HL-60 (cell line): ENCODE data around the gene SORCS2.

Source experiments
- DNase-seq, 2 experiments: peaks; one replicate each; pipeline ENCODE4 v3.0.0-alpha.2; 2010 to 2020; ENCODE audit warnings: low read depth in 1 of 2, low spot score in 1 of 2
- H3K27ac ChIP-seq: fragments of 250-450 bp; sonication (Bioruptor Pico); replicated peaks from 2 replicates; pipeline ENCODE4 v1.5.1; 2020; ENCODE audit warnings: mild to moderate bottlenecking, moderate library complexity
- H3K27me3 ChIP-seq: fragments of 250-450 bp; sonication (Bioruptor Pico); 2 replicates; pipeline ENCODE4 v1.5.1; 2021; ENCODE audit warnings: mild to moderate bottlenecking, moderate library complexity; ENCODE audit not compliant: insufficient read depth, poor library complexity, severe bottlenecking
- H3K4me3 ChIP-seq: replicated peaks from 2 replicates; pipeline ENCODE4 v1.5.1; 2011; ENCODE audit warnings: mild to moderate bottlenecking, control low read depth, low read length; ENCODE audit not compliant: insufficient read depth
- GABPA ChIP-seq: IDR thresholded peaks from 2 replicates; pipeline ENCODE4 v1.6.1; 2012; ENCODE audit warnings: low read depth
- POLR2AphosphoS5 ChIP-seq: IDR thresholded peaks from 2 replicates; pipeline ENCODE4 v1.6.1; 2012; ENCODE audit warnings: low read depth
- SPI1 ChIP-seq: IDR thresholded peaks from 2 replicates; pipeline ENCODE4 v1.6.1; 2012; ENCODE audit warnings: low read depth, mild to moderate bottlenecking, borderline replicate concordance
- TF ChIP-seq, protein P1 (sequence below): IDR thresholded peaks from one replicate; pipeline ENCODE4 v1.5.1; 2011; ENCODE audit warnings: low read length, control low read depth, inconsistent platforms; ENCODE audit not compliant: insufficient read depth
- TF ChIP-seq, protein P2 (sequence below): IDR thresholded peaks from 2 replicates; pipeline ENCODE4 v1.6.1; 2012; ENCODE audit warnings: low read depth; ENCODE audit not compliant: insufficient replicate concordance

The SORCS2 gene

DNA sequence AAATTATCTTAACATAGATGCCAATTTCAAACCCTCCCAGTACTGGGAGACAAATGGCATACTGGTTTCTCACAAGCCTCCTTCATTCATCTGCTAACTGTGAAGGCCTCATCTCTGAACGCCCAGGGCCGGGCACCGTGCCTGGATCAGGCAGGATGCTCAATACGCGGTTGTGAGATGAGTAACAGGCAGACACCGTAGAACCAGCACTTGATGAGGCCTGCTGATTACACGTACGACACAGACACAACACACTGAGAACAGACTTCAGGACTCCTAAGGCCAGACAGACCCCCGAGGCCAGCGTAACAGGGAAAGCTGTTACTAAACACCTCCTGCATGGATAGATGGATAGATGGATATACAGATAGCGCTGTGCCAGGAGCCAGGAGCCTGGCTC, 592.7 kb downstream of the SORCS2 start:
- Histone ChIP-seq H3K4me3 (no peak overlapping the region), H3K27me3 (peaks cover 3% of the 10 kb centered on the region), H3K27ac (no peak overlapping the region)
- TF ChIP-seq, protein P1, sequence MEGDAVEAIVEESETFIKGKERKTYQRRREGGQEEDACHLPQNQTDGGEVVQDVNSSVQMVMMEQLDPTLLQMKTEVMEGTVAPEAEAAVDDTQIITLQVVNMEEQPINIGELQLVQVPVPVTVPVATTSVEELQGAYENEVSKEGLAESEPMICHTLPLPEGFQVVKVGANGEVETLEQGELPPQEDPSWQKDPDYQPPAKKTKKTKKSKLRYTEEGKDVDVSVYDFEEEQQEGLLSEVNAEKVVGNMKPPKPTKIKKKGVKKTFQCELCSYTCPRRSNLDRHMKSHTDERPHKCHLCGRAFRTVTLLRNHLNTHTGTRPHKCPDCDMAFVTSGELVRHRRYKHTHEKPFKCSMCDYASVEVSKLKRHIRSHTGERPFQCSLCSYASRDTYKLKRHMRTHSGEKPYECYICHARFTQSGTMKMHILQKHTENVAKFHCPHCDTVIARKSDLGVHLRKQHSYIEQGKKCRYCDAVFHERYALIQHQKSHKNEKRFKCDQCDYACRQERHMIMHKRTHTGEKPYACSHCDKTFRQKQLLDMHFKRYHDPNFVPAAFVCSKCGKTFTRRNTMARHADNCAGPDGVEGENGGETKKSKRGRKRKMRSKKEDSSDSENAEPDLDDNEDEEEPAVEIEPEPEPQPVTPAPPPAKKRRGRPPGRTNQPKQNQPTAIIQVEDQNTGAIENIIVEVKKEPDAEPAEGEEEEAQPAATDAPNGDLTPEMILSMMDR, result no peak
- TF ChIP-seq SPI1 (no peak), GABPA (no peak), POLR2AphosphoS5 (no peak)
- TF ChIP-seq, protein P2, sequence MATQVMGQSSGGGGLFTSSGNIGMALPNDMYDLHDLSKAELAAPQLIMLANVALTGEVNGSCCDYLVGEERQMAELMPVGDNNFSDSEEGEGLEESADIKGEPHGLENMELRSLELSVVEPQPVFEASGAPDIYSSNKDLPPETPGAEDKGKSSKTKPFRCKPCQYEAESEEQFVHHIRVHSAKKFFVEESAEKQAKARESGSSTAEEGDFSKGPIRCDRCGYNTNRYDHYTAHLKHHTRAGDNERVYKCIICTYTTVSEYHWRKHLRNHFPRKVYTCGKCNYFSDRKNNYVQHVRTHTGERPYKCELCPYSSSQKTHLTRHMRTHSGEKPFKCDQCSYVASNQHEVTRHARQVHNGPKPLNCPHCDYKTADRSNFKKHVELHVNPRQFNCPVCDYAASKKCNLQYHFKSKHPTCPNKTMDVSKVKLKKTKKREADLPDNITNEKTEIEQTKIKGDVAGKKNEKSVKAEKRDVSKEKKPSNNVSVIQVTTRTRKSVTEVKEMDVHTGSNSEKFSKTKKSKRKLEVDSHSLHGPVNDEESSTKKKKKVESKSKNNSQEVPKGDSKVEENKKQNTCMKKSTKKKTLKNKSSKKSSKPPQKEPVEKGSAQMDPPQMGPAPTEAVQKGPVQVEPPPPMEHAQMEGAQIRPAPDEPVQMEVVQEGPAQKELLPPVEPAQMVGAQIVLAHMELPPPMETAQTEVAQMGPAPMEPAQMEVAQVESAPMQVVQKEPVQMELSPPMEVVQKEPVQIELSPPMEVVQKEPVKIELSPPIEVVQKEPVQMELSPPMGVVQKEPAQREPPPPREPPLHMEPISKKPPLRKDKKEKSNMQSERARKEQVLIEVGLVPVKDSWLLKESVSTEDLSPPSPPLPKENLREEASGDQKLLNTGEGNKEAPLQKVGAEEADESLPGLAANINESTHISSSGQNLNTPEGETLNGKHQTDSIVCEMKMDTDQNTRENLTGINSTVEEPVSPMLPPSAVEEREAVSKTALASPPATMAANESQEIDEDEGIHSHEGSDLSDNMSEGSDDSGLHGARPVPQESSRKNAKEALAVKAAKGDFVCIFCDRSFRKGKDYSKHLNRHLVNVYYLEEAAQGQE, result no peak
- no peak for DNase-seq

DNA sequence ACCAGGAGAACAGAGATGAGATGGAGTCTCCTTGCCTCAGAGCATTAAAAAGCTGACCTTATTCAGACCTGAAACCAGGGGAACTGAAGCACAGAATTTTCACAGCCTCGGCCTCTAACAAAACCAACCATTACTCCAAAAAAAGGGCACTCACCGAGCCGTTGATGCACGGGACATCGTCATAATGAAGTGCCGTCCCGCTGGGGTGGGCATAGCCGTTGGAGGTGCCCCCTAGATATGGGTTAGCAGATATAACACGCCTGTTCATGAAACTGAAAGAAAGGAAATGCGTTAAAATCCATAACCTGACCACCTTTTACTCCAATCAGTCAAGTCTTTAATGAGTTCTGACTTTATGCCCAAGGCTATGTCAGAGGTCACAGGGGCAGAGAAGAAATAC, 593.7 kb downstream of the SORCS2 start:
- H3K27me3 ChIP-seq, result peaks cover 5% of the 10 kb centered on the region
- H3K4me3 ChIP-seq, result no peak overlapping the region
- no peak overlapping the region for H3K27ac ChIP-seq
- no peak for DNase-seq
- TF ChIP-seq, protein P1, result no peak
- TF ChIP-seq SPI1, result no peak
- no peak for TF ChIP-seq POLR2AphosphoS5
- TF ChIP-seq, protein P2, result no peak
- TF ChIP-seq GABPA, result no peak

DNA sequence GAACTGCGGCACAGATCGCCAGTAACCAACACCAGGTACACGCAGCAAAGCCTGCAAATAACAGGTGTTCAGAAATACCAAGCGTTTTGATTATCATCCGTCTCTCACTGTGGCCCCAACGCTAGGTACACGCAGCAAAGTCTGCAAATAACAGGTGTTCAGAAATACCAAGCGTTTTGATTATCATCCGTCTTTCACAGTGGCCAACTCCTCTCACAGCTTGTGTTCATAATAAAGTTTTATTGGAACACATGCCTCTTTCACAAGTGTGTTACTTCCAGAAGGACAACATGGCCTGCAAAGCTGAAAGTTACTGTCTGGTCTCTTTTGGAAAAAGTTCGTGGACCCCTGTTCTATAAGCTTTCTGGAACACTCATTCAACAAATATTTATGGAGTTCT, 594.2 kb downstream of the SORCS2 start:
- no peak for DNase-seq
- H3K27ac ChIP-seq, result no peak overlapping the region
- no peak overlapping the region for H3K4me3 ChIP-seq
- H3K27me3 ChIP-seq, result peaks cover 2% of the 10 kb centered on the region
- TF ChIP-seq, protein P2, result no peak
- TF ChIP-seq GABPA, result no peak
- no peak for TF ChIP-seq SPI1
- no peak for TF ChIP-seq POLR2AphosphoS5
- TF ChIP-seq, protein P1, result no peak
